GM18505 (cell line): ENCODE measurements around the gene RFX1.
"Not testable (repeated sequence)": the region's sequence is repeated elsewhere in the genome, so short reads cannot be mapped to it uniquely, and the experiment has no call there.

ENCODE experiments used
- ATAC-seq: cut with Tn5 transposase; IDR thresholded peaks from one replicate; pipeline ENCODE4 v1.9.1; 2021; ENCODE audit not compliant: unreplicated experiment
- POLR2A ChIP-seq: IDR thresholded peaks from 4 replicates; pipeline ENCODE4 v1.6.1; 2011; ENCODE audit warnings: borderline replicate concordance; ENCODE audit not compliant: insufficient read depth, insufficient read length; ENCODE audit errors: extremely low read depth

Gene RFX1

GRCh38 chr19:13923194-13923987, 82.7 kb downstream of the RFX1 start:
- ATAC-seq = no peak

GRCh38 chr19:13922118-13922517, 84.0 kb downstream of the RFX1 start:
- not testable (repeated sequence) for ATAC-seq

More at GRCh38 chr19:13923194-13923987, 82.7 kb downstream of the RFX1 start:
- TF ChIP-seq POLR2A = no peak

- TF ChIP-seq POLR2A = no peak
- ATAC-seq = no peak
Measured at GRCh38 chr19:13920940-13921747, 85.0 kb downstream of the RFX1 start.

- no peak for ATAC-seq
- TF ChIP-seq POLR2A = no peak
Measured at GRCh38 chr19:13920524-13920923, 85.6 kb downstream of the RFX1 start.

- no peak for TF ChIP-seq POLR2A
- ATAC-seq = no peak
Measured at GRCh38 chr19:13918726-13919411, 87.3 kb downstream of the RFX1 start.

- TF ChIP-seq POLR2A = no peak
- ATAC-seq = no peak
Measured at GRCh38 chr19:13917888-13918406, 88.2 kb downstream of the RFX1 start.

GRCh38 chr19:13914777-13915176, 91.3 kb downstream of the RFX1 start:
- TF ChIP-seq POLR2A = no peak
- no peak for ATAC-seq

- ATAC-seq = no peak
Measured at GRCh38 chr19:13913352-13913751, 92.8 kb downstream of the RFX1 start.

More at GRCh38 chr19:13913352-13913751, 92.8 kb downstream of the RFX1 start:
- no peak for TF ChIP-seq POLR2A
